Osteocyte (in vitro differentiated cells): Measurements from ENCODE around the gene ICA1. TPM values are rescaled to one million over a fixed set of nuclear protein-coding genes. Genes with fewer than 3 reads are reported as not detected.

ENCODE experiments used
- DNase-seq: peaks from one replicate; pipeline ENCODE4 v3.0.0; 2021; ENCODE audit warnings: mixed read lengths; ENCODE audit not compliant: unreplicated experiment; ENCODE audit errors: extremely low spot score
- H3K27ac Mint-ChIP-seq: one replicate; pipeline ENCODE4 v1.8.0; 2021; ENCODE audit warnings: mild to moderate bottlenecking, mixed read lengths; ENCODE audit not compliant: unreplicated experiment
- H3K27me3 Mint-ChIP-seq: one replicate; pipeline ENCODE4 v1.8.0; 2021; ENCODE audit warnings: mixed read lengths; ENCODE audit not compliant: unreplicated experiment
- H3K36me3 Mint-ChIP-seq: one replicate; pipeline ENCODE4 v1.8.0; 2021; ENCODE audit warnings: mixed read lengths; ENCODE audit not compliant: unreplicated experiment
- H3K4me1 Mint-ChIP-seq: one replicate; pipeline ENCODE4 v1.8.0; 2021; ENCODE audit warnings: mixed read lengths; ENCODE audit not compliant: unreplicated experiment
- H3K4me3 Mint-ChIP-seq: one replicate; pipeline ENCODE4 v1.8.0; 2021; ENCODE audit warnings: mild to moderate bottlenecking, moderate library complexity, mixed read lengths; ENCODE audit not compliant: unreplicated experiment
- H3K9me3 Mint-ChIP-seq: one replicate; pipeline ENCODE4 v1.8.0; 2021; ENCODE audit warnings: mixed read lengths; ENCODE audit not compliant: unreplicated experiment
- CTCF ChIP-seq: fragments of 200-600 bp; sonication (generic); IDR thresholded peaks from 2 replicates; pipeline ENCODE4 v1.5.0; 2021; ENCODE audit warnings: antibody characterized with exemption, mild to moderate bottlenecking, moderate library complexity
- long read RNA-seq: library from polyadenylated mRNA; unstranded; transcript quantifications from one replicate; pipeline ENCODE4 v2.0.0, GENCODE V29; 2021
- total RNA-seq: library from RNA; stranded (reverse); gene quantifications from 2 replicates; pipeline ENCODE4 v1.2.1, GENCODE V29; 2021

Gene ICA1
- total RNA-seq, result 1.7 and 2.2 TPM in 2 replicates
- long read RNA-seq, partial matches to known transcripts, result 1 of 2 reads
- long read RNA-seq, other reads (novel, unspliced or antisense), result 1 of 2 reads

GRCh38 chr7:8261711-8262695 lies at the start of gene ICA1:
TSS of gene ICA1 (minus strand) at chr7:8262167. CDS start at chr7:8235926, 26,241 bp downstream.
- Mint-ChIP-seq H3K4me3 (peak within 1 kb of the TSS; percentile 68), H3K27ac (peak within 1 kb of the TSS; percentile 15), H3K27me3 (peaks cover 59% of the 10 kb centered on the region), H3K9me3 (peaks cover 9% of the 10 kb centered on the region), H3K36me3 (no peaks in the 10 kb centered on the region), H3K4me1 (peaks cover 3% of the 10 kb centered on the region)
- DNase-seq, result peak; percentile 85
- TF ChIP-seq CTCF, result no peak

GRCh38 chr7:8310876-8311275 lies 48.9 kb upstream of the ICA1 start:
- no peaks in the 10 kb centered on the region for H3K27me3 Mint-ChIP-seq
- no peaks in the 10 kb centered on the region for H3K36me3 Mint-ChIP-seq
- H3K4me1 Mint-ChIP-seq, result no peaks in the 10 kb centered on the region
- H3K27ac Mint-ChIP-seq, result no peak overlapping the region
- TF ChIP-seq CTCF, result no peak
- no peak overlapping the region for H3K4me3 Mint-ChIP-seq
- H3K9me3 Mint-ChIP-seq, result peaks cover 15% of the 10 kb centered on the region
- DNase-seq, result no peak

- Mint-ChIP-seq H3K36me3 (no peaks in the 10 kb centered on the region), H3K4me1 (peaks cover 4% of the 10 kb centered on the region), H3K9me3 (peaks cover 10% of the 10 kb centered on the region), H3K4me3 (no peak overlapping the region), H3K27me3 (no peaks in the 10 kb centered on the region), H3K27ac (no peak overlapping the region)
- no peak for DNase-seq
- TF ChIP-seq CTCF, result no peak
These were observed 43.8 kb upstream of the ICA1 start for GRCh38 chr7:8305625-8306388.

DNA sequence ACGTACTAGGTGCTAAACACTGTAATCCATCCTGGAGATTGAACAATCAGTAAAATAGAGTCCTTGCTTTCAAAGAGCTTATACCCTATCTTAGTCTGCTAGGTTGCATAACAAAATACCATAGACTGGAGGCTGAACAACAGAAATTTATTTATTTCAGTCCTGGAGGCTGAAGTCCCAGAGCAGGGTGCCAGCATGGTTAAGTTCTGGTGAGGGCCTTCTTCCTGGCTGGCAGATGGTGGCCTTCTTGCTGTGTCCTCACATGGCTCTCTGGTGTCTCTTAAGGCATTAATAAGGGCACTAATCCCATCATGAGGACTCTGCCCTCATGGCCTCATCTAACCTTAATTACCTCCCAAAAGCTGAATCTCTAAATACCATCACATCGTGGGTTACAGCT lies 43.1 kb upstream of the ICA1 start:
- no peak overlapping the region for H3K27ac Mint-ChIP-seq
- no peak for TF ChIP-seq CTCF
- peaks cover 4% of the 10 kb centered on the region for H3K4me1 Mint-ChIP-seq
- H3K4me3 Mint-ChIP-seq, result no peak overlapping the region
- H3K9me3 Mint-ChIP-seq, result peaks cover 10% of the 10 kb centered on the region
- no peaks in the 10 kb centered on the region for H3K27me3 Mint-ChIP-seq
- no peak for DNase-seq
- H3K36me3 Mint-ChIP-seq, result no peaks in the 10 kb centered on the region
